ENCODE data around the gene TSC22D3. TPM values are rescaled to one million over a fixed set of nuclear protein-coding genes. Genes with fewer than 3 reads are reported as not detected.
A peak's percentile ranks its signal among the peaks of the same experiment; 100 is the strongest.

TSC22D3 gene
- total RNA-seq, 1 donor, result 16.0 TPM

DNA sequence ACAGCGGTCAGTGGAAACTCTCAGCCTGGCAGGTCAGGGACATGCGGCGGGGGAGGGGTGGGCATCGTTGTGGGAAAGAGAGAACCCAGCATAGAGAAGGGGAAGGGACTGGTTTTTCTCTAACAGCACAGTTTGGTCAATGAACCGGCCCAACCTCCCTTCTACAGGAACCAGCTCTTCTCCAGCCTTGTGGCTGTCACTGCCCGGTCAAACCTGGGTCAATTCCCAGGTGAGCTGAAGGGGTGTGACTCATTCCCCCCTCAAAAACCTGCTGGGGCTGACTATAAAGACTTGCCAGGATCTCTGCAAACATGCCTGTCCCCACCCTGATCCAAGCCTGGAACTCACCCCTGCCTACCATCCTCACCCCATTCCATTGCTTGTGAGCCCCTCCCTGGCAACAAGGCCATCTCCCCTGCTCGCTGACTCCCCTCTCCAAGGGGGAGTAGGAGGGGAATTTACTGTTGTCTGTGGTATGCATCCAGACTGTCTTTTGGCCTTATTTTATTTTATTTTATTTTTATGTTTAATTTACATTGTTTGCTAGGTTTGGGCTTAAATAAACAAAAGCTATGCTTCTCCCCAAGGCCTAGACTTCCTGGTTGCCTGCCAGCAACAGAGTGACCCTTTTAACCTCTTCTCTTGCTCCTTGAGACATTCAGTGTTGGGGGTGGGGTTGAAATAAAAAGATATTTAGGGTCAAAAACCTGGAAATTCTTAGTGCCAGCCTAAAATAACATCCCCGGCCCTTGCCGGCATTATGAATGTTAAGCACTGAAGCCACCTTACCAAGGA lies 49.6 kb downstream of the TSC22D3 start:
- TF ChIP-seq CTCF (IDR thresholded peaks at IDR 0.05; ENCODE audit: insufficient read depth, low read depth, low read length), result no peak
- DNase-seq (ENCODE audit: low read depth), result peak; percentile 41
- H3K4me3 ChIP-seq (ENCODE audit: low read depth, low read length), result no peak overlapping the region

DNA sequence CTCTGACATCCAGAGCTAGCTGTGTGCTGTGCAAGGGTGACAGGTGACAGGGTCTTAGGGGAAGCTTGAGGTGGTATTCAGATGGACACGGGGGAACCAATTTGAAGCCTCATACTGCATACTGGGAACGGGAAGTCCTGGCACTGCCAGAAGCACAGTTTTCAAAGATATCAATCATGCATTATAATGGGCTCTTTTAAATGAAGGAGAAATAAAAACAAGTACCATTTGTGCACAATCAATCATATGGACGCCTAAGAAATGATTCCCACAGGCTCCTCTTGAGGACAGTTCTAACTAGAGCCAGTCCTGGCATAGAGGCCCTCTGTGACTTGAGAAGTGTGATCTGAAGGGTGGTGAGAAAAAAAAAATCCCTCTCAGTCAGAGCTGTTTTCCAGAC lies 50.9 kb downstream of the TSC22D3 start:
- TF ChIP-seq CTCF (IDR thresholded peaks at IDR 0.05; ENCODE audit: insufficient read depth, low read depth, low read length), result no peak
- no peak overlapping the region for H3K4me3 ChIP-seq (ENCODE audit: low read depth, low read length)
- DNase-seq (ENCODE audit: low read depth), result no peak

DNA sequence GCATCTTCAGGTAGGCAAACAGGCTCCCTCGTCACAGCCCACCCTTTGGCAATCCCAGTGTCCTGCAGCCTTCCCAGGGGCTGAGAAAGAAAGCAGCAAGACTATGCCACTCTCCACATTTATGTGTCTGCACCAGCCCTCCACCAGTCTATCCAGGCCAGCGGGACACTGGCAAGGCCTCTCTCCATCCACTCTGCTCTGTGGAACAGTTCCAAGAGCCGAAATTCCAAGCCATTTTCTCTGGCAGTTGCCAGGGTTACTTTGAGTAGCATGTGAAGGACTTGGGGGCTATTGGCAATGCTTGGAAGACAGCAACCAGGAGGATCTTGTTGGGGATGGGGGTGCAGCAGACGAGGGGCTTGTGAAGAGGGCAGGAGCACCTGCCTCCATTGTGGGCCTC lies 52.1 kb downstream of the TSC22D3 start:
- no peak overlapping the region for H3K4me3 ChIP-seq (ENCODE audit: low read depth, low read length)
- TF ChIP-seq CTCF (IDR thresholded peaks at IDR 0.05; ENCODE audit: insufficient read depth, low read depth, low read length), result no peak
- DNase-seq (ENCODE audit: low read depth), result no peak

- no peak for TF ChIP-seq CTCF (IDR thresholded peaks at IDR 0.05; ENCODE audit: insufficient read depth, low read depth, low read length)
- DNase-seq (ENCODE audit: low read depth), result no peak
- no peak overlapping the region for H3K4me3 ChIP-seq (ENCODE audit: low read depth, low read length)
These were observed 53.5 kb downstream of the TSC22D3 start for GRCh38 chrX:107721966-107722707.

DNA sequence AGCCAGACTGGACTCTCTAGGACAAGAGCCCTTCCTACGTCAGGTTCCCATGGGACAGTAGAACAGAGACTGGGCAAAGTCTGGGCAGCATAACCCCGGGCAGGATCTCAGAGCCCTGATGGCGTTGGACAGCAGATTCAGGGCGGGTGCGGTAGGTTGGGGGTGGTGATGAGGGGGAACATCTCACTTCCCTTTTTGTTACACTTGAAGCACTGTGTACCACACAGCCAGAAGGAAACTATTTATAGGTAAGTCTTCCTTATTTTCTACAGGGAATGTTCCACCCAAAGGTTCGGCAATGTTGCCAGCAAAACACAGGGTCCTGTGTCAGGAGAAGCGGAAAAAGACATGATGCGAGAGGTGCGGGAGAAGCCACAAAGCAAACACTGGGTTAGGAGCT lies 54.3 kb downstream of the TSC22D3 start:
- no peak overlapping the region for H3K4me3 ChIP-seq (ENCODE audit: low read depth, low read length)
- TF ChIP-seq CTCF (IDR thresholded peaks at IDR 0.05; ENCODE audit: insufficient read depth, low read depth, low read length), result no peak
- DNase-seq (ENCODE audit: low read depth), result no peak

DNA sequence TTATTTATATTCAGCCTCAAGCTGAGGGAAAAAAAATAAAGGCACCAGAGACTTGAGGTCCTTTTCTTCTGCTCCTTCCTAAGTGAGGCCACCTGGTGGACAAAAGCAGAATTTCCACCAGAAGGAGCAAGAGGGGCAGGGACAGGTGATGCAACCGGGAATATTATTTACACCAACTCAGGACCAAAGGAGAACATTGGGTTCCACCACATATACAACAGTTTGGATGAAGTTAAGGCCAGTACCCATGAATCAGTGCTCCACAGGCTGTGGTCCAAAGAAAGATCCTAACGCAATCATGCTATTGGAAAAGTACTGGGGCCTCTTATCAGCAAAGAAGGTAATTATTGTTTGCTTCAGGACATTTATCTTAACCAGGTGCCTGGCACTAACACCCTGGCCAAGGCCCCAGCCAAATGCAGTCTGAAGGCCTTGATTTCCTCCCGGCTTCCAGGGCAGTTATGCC lies 57.4 kb downstream of the TSC22D3 start:
- TF ChIP-seq CTCF (IDR thresholded peaks at IDR 0.05; ENCODE audit: insufficient read depth, low read depth, low read length), result peak; percentile 72
- H3K4me3 ChIP-seq (ENCODE audit: low read depth, low read length), result no peak overlapping the region
- DNase-seq (ENCODE audit: low read depth), result peak; percentile 93

Data from fibroblast of villous mesenchyme (primary cell).